Measurements from ENCODE around the gene PDCD7.
"Not testable (repeated sequence)": the region's sequence is repeated elsewhere in the genome, so short reads cannot be mapped to it uniquely, and the experiment has no call there.

The PDCD7 gene, protein sequence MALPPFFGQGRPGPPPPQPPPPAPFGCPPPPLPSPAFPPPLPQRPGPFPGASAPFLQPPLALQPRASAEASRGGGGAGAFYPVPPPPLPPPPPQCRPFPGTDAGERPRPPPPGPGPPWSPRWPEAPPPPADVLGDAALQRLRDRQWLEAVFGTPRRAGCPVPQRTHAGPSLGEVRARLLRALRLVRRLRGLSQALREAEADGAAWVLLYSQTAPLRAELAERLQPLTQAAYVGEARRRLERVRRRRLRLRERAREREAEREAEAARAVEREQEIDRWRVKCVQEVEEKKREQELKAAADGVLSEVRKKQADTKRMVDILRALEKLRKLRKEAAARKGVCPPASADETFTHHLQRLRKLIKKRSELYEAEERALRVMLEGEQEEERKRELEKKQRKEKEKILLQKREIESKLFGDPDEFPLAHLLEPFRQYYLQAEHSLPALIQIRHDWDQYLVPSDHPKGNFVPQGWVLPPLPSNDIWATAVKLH

DNA sequence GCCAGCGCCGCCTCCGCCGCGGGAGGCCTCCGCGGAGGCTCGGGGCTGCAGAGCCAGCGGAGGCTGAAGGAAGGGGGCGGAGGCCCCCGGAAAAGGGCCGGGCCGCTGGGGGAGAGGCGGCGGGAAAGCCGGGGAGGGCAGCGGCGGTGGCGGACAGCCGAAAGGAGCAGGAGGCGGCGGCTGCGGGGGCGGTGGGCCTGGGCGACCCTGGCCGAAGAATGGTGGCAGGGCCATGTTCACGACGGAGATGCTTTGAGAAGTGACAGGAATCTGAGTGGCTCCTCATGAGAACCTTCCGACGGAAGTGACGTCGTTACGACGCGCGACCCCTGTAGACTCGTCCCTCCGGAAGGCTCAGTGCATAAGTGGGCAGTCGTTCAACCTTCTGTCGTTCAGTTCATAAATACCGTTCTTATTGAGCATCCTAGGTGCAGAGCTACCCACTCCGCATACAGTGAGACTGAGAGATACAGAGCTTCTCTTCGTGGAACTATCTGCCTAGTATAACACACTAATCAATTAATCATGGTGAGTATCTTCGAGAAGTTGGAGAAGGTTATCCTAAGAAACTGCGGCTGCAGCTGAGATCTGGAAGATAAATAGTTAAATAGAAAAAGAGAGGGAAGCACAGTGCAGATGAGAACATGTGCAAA, at the start of gene PDCD7:
PDCD7 (minus strand) TSS at position 261 of the 653 bp plus-strand sequence; CDS start at position 234, 27 bp downstream.
- DNase-seq (ENCODE audit: low read depth): peak; percentile 65

GRCh38 chr15:65182538-65182937, 48.9 kb upstream of the PDCD7 start:
- no peak for DNase-seq (ENCODE audit: low read depth)

GRCh38 chr15:65181582-65182353, 48.2 kb upstream of the PDCD7 start:
- DNase-seq (ENCODE audit: low read depth): not testable (repeated sequence)

DNA sequence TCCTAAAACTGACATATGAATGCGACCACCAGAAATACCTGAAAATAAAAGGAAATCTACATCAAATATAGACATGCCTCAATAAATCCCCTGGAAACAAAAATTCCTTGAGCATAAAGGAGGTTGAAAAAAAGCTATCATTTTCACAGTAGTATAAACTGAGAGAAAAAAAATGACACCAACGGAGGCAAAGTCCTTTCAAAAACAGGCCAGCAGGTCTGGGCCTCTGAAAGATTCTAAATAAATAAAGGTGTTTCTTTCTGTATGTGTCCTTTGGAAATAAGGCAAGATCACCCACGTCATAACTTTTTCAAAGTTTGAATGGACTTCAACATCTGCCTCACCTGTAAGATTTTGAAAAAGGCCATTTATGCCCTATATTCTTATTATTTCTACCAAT, 46.6 kb upstream of the PDCD7 start:
- no peak for DNase-seq (ENCODE audit: low read depth)

GRCh38 chr15:65177901-65178300, 44.3 kb upstream of the PDCD7 start:
- DNase-seq (ENCODE audit: low read depth): no peak

DNA sequence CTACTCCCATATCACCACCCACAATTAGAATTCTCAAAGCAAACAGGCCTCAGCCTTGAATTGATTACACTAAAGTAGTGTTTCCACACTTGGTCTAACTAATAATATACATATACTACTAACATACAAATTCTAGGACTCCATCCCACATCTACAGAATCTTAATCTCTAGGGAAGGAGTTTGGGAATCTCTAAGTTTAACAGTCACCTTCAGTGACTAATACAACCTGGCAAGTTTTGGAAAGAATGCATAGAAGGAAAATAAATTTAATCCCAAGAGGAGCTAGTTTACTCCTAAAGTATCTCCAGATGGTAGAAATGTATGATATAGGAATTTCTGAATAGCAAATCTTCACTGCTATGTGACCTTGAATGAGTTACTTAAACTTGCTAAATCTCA, 42.4 kb upstream of the PDCD7 start:
- DNase-seq (ENCODE audit: low read depth): no peak

- no peak for DNase-seq (ENCODE audit: low read depth)
Measured at GRCh38 chr15:65175511-65175910, 41.9 kb upstream of the PDCD7 start.

DNA sequence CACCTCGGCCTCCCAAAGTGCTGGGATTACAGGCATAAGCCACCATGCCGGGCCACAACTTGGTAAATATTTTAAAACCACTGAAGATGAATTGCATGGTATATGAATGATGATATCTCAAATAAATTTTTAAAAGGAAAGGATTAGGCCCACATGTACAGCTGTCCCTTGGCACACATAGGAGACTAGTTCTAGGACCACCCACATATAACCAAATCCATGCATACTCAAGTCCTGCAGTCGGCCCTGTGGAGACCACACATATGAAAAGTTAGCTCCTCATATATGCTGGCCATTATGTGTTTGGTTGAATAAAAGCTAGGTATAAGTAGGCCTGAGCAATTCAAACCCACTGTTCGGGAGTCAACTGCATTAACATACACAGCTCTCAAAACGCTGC, 40.9 kb upstream of the PDCD7 start:
- DNase-seq (ENCODE audit: low read depth): no peak

GRCh38 chr15:65172531-65172930, 38.9 kb upstream of the PDCD7 start:
- no peak for DNase-seq (ENCODE audit: low read depth)

GRCh38 chr15:65171428-65171827, 37.8 kb upstream of the PDCD7 start:
- no peak for DNase-seq (ENCODE audit: low read depth)

DNA sequence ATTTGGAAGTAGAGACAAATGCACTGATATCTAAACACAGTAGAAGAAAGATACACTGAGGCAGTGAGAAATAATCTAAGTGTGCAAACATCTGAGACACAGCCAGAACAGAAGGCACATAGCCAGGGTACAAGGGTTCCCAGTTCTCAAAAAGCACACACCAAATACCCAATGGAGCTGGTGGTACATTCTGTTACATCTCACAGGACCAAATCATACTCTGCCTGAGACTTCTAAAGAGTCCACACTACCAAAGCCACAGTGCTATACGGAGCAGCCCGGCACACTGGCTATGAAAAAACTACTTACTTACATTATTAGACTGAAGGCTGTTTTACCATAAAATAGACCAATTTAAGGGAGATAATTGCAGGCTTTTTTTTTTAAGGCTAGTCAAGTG, 32.3 kb upstream of the PDCD7 start:
- DNase-seq (ENCODE audit: low read depth): no peak

DNA sequence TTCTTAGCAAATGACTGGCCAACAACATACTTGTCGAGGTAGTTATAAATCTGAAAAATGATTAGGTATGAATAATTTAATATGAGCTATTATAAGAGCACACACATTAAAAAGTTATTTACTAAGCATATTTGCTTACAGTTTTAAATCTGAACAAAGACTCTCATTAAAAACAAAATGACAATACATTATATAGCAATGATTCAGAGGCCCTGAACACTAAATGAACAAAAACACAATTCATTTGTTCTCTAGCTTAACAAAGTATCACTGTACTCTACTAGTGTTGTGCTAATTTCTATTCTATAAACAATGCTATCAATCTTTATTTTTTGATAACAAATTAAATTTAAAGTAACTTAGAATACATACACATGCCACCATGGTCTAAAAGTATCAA, 30.5 kb upstream of the PDCD7 start:
- no peak for DNase-seq (ENCODE audit: low read depth)

DNA sequence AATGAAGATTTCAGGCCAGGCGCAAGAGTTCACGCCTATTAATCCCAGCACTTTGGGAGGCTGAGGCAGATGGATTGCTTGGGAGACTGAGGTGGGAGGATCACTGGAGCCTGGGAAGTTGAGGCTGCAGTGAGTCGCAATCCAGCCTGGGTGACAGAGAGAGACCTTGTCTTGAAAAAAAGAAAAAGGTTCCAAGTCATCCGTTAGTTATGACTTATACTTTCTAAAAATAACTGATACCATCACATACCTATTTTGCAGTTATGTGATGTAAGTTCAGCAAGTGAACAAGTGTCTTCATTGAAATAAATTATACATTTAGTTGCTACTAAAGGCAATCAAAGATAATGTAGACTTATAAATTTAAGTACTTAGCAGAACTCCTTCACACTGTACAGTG, 29.4 kb upstream of the PDCD7 start:
- DNase-seq (ENCODE audit: low read depth): no peak

- no peak for DNase-seq (ENCODE audit: low read depth)
Measured at GRCh38 chr15:65156692-65157091, 23.1 kb upstream of the PDCD7 start.

- no peak for DNase-seq (ENCODE audit: low read depth)
Measured at GRCh38 chr15:65154720-65155119, 21.1 kb upstream of the PDCD7 start.

GRCh38 chr15:65147902-65148301, 14.3 kb upstream of the PDCD7 start:
- no peak for DNase-seq (ENCODE audit: low read depth)

GRCh38 chr15:65146438-65146837, 12.8 kb upstream of the PDCD7 start:
- no peak for DNase-seq (ENCODE audit: low read depth)

- DNase-seq (ENCODE audit: low read depth): not testable (repeated sequence)
Measured at GRCh38 chr15:65138631-65139030, 5.0 kb upstream of the PDCD7 start.

DNA sequence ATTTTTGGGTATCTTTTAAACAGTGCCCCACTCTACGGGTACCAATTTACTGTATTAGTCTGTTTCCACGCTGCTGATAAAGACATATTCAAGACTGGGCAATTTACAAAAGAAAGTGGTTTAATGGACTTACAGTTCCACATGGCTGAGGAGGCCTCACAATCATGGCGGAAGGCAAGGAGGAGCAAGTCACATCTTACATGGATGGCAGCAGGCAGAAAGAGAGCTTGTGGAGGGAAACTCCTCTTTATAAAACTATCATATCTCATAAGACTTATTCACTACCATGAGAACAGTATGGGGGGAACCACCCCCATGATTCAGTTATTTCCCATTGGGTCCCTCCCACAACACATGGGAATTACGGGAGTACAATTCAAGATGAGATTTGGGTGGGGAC, 4.3 kb upstream of the PDCD7 start:
- not testable (repeated sequence) for DNase-seq (ENCODE audit: low read depth)

- DNase-seq (ENCODE audit: low read depth): not testable (repeated sequence)
Measured at GRCh38 chr15:65137089-65137488, 3.5 kb upstream of the PDCD7 start.

DNA sequence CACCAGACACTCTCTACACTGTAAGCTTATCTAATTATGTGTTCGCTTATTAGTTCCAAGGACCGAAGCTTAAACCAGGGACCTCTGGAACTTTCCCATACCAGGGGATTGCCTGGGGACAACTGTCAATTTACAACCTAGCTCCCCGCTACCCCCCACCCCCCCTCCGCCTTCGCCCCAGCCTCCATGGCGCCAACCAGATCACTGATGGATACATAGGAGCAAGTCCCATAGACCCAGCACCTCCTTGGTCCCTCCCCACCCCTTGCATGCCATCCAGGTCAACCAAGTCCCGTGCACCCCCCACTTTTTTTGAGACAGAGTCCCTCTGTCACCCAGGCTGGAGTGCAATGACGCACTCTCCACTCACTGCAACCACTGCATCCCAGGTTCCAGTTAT, 930 bp upstream of the PDCD7 start:
- DNase-seq (ENCODE audit: low read depth): no peak

- no peak for DNase-seq (ENCODE audit: low read depth)
Measured at GRCh38 chr15:65132878-65133547, 595 bp downstream of the PDCD7 start.

Data from stimulated activated CD8-positive, alpha-beta memory T cell treated with anti-CD3 and anti-CD28 coated beads, Interleukin-7, amount 100 ng/mL, for 24 hours (primary cell).